A673 (cell line): ENCODE measurements around the gene RABGAP1L. TPM values are rescaled to one million over a fixed set of nuclear protein-coding genes. Genes with fewer than 3 reads are reported as not detected.
"Not testable (repeated sequence)": the region's sequence is repeated elsewhere in the genome, so short reads cannot be mapped to it uniquely, and the experiment has no call there.

ENCODE experiments used
- BruUV-seq: library from RNA; stranded (reverse); fragments of 400-500 nt; replicated peaks from 2 replicates; lab custom pipeline; 2021; lab: Mats Ljungman, UMichigan
- CTCF ChIA-PET: fragments of 300-600 bp; sonication (Branson Sonifier 250); formaldehyde crosslinking; loops from one replicate; lab custom pipeline; 2022; ENCODE audit warnings: antibody characterized with exemption; lab: Charles Lee
- POLR2A ChIA-PET: fragments of 300-600 bp; sonication (Branson Sonifier 250); formaldehyde crosslinking; loops from one replicate; lab custom pipeline; 2022; ENCODE audit warnings: antibody characterized with exemption; ENCODE audit not compliant: low non-redundant PET; lab: Charles Lee
- DNase-seq: peaks from one replicate; pipeline ENCODE4 v3.0.0-alpha.2; 2015; ENCODE audit warnings: low spot score
- H3K27ac ChIP-seq: fragments of 200-600 bp; sonication (generic); 2 replicates; pipeline ENCODE4 v1.5.1; 2016; ENCODE audit warnings: mixed run types, low read depth, mild to moderate bottlenecking, mixed read lengths, antibody characterized with exemption, low read length; ENCODE audit not compliant: poor library complexity, severe bottlenecking
- H3K27me3 ChIP-seq: fragments of 200-600 bp; sonication (generic); replicated peaks from 2 replicates; pipeline ENCODE4 v1.6.1; 2017; ENCODE audit warnings: mixed run types, low read depth, mild to moderate bottlenecking, mixed read lengths, antibody characterized with exemption, low read length; ENCODE audit not compliant: insufficient read depth, poor library complexity
- H3K36me3 ChIP-seq: fragments of 200-600 bp; sonication (generic); 2 replicates; pipeline ENCODE4 v1.6.1; 2016; ENCODE audit warnings: mixed run types, mild to moderate bottlenecking, mixed read lengths, antibody characterized with exemption, low read length; ENCODE audit not compliant: insufficient read depth, poor library complexity, severe bottlenecking
- H3K4me1 ChIP-seq: fragments of 200-600 bp; sonication (generic); 2 replicates; pipeline ENCODE4 v1.6.1; 2017; ENCODE audit warnings: mixed run types, mild to moderate bottlenecking, mixed read lengths, antibody characterized with exemption, low read length; ENCODE audit not compliant: insufficient read depth, poor library complexity, severe bottlenecking
- H3K4me3 ChIP-seq: fragments of 200-600 bp; sonication (generic); 2 replicates; pipeline ENCODE4 v1.5.1; 2016; ENCODE audit warnings: low read depth, mixed run types, mild to moderate bottlenecking, mixed read lengths, low read length; ENCODE audit not compliant: poor library complexity, severe bottlenecking
- H3K9me3 ChIP-seq: fragments of 200-600 bp; sonication (generic); 2 replicates; pipeline ENCODE4 v1.6.1; 2016; ENCODE audit warnings: mixed run types, low read depth, mild to moderate bottlenecking, mixed read lengths, antibody characterized with exemption, low read length; ENCODE audit not compliant: poor library complexity, severe bottlenecking
- CTCF ChIP-seq: fragments of 300-800, 200-600 bp; sonication (generic); conservative IDR thresholded peaks from 2 replicates; pipeline ENCODE4 v1.5.1; 2017; ENCODE audit warnings: low read depth, mild to moderate bottlenecking, antibody characterized with exemption, low read length, moderate library complexity, mixed read lengths
- EZH2 ChIP-seq: fragments of 200-600 bp; sonication (generic); IDR thresholded peaks from 2 replicates; pipeline ENCODE4 v1.6.1; 2017; ENCODE audit warnings: borderline replicate concordance, low read depth, mild to moderate bottlenecking, mixed read lengths, antibody characterized with exemption, low read length; ENCODE audit not compliant: poor library complexity, severe bottlenecking
- intact Hi-C: fragments of 100-400 bp; cut with micrococcal nuclease; formaldehyde crosslinking; loops from one replicate; pipeline ENCODE4 v1.10.0; 2022; ENCODE audit not compliant: unreplicated experiment
- total RNA-seq: library from RNA; stranded (reverse); gene quantifications from 2 replicates; pipeline ENCODE4 v1.2.3, GENCODE V29; 2021

RABGAP1L gene
- total RNA-seq, 1 experiment from 2014 or later: 19.3 TPM

- Histone ChIP-seq H3K27me3 (no peaks in the 10 kb centered on the region), H3K27ac (no peak overlapping the region), H3K4me1 (no peaks in the 10 kb centered on the region), H3K4me3 (no peak overlapping the region), H3K9me3 (no peaks in the 10 kb centered on the region), H3K36me3 (no peaks in the 10 kb centered on the region)
- TF ChIP-seq CTCF: no peak
- no peak for TF ChIP-seq EZH2
- POLR2A ChIA-PET: no interaction called here
- CTCF ChIA-PET: no interaction called here
- intact Hi-C loops: no loop called here
- DNase-seq: no peak
- BruUV-seq: no TSS peak
Measured at GRCh38 chr1:174640783-174641182, 481.5 kb downstream of the RABGAP1L start.

GRCh38 chr1:174642393-174642792, 483.1 kb downstream of the RABGAP1L start:
- ChIA-PET POLR2A (no interaction called here), CTCF (no interaction called here)
- Histone ChIP-seq H3K36me3 (no peaks in the 10 kb centered on the region), H3K27ac (no peak overlapping the region), H3K27me3 (no peaks in the 10 kb centered on the region), H3K4me1 (no peaks in the 10 kb centered on the region), H3K4me3 (no peak overlapping the region), H3K9me3 (no peaks in the 10 kb centered on the region)
- DNase-seq: no peak
- TF ChIP-seq CTCF (no peak), EZH2 (no peak)
- intact Hi-C loops: no loop called here
- no TSS peak for BruUV-seq

GRCh38 chr1:174643206-174643605, 483.9 kb downstream of the RABGAP1L start:
- CTCF ChIA-PET: no interaction called here
- BruUV-seq: no TSS peak
- H3K27me3 ChIP-seq: no peaks in the 10 kb centered on the region

GRCh38 chr1:174649572-174649971, 490.3 kb downstream of the RABGAP1L start:
- CTCF ChIA-PET, H3K27ac ChIP-seq, DNase-seq, intact Hi-C loops, BruUV-seq, POLR2A ChIA-PET, H3K27me3 ChIP-seq, H3K36me3 ChIP-seq, H3K4me3 ChIP-seq, H3K9me3 ChIP-seq, H3K4me1 ChIP-seq: not testable (repeated sequence)

More at GRCh38 chr1:174643206-174643605, 483.9 kb downstream of the RABGAP1L start:
- Histone ChIP-seq H3K27ac (no peak overlapping the region), H3K36me3 (no peaks in the 10 kb centered on the region), H3K4me3 (no peak overlapping the region), H3K9me3 (no peaks in the 10 kb centered on the region), H3K4me1 (no peaks in the 10 kb centered on the region)
- TF ChIP-seq EZH2 (no peak), CTCF (no peak)
- intact Hi-C loops: no loop called here
- DNase-seq: no peak
- POLR2A ChIA-PET: no interaction called here
